GM23338 (cell line): Measurements from ENCODE around the gene CREB3L2. TPM values are rescaled to one million over a fixed set of nuclear protein-coding genes. Genes with fewer than 3 reads are reported as not detected.

ENCODE experiments used
- ATAC-seq: fragments of 200-7000 bp; cut with Tn5 transposase; 3 replicates; pipeline ENCODE4 v1.9.1; 2020
- DNase-seq: peaks from one replicate; pipeline ENCODE4 v3.0.0-alpha.2; 2015; ENCODE audit warnings: low spot score
- H2AFZ ChIP-seq: fragments of 200-600 bp; sonication (generic); 2 replicates; pipeline ENCODE4 v1.8.0; 2016; ENCODE audit warnings: antibody characterized with exemption, mild to moderate bottlenecking, moderate library complexity
- H3F3A ChIP-seq: fragments of 200-600 bp; sonication (generic); replicated peaks from 2 replicates; pipeline ENCODE4 v1.8.0; 2017; ENCODE audit warnings: antibody characterized with exemption, mixed run types, low read depth
- H3K27ac ChIP-seq: fragments of 200-600 bp; sonication (generic); 2 replicates; pipeline ENCODE4 v1.6.1; 2016; ENCODE audit warnings: low read depth
- H3K27me3 ChIP-seq: fragments of 200-600 bp; sonication (generic); 2 replicates; pipeline ENCODE4 v1.8.0; 2016; ENCODE audit warnings: mild to moderate bottlenecking, mixed run types, moderate library complexity; ENCODE audit not compliant: insufficient read depth
- H3K36me3 ChIP-seq: fragments of 200-600 bp; sonication (generic); 2 replicates; pipeline ENCODE4 v1.8.0; 2016; ENCODE audit warnings: mild to moderate bottlenecking; ENCODE audit not compliant: insufficient read depth
- H3K4me1 ChIP-seq: fragments of 200-600 bp; sonication (generic); 2 replicates; pipeline ENCODE4 v1.8.0; 2016; ENCODE audit warnings: mild to moderate bottlenecking, moderate library complexity; ENCODE audit not compliant: insufficient read depth
- H3K4me2 ChIP-seq: fragments of 200-600 bp; sonication (generic); 2 replicates; pipeline ENCODE4 v1.7.1; 2017; ENCODE audit warnings: mixed run types
- H3K4me3 ChIP-seq: fragments of 200-600 bp; sonication (generic); 2 replicates; pipeline ENCODE4 v1.6.1; 2016; ENCODE audit warnings: mixed run types
- H3K79me2 ChIP-seq: fragments of 200-600 bp; sonication (generic); replicated peaks from 2 replicates; pipeline ENCODE4 v1.8.0; 2017; ENCODE audit warnings: mild to moderate bottlenecking; ENCODE audit not compliant: insufficient read depth
- H3K9me2 ChIP-seq: fragments of 200-600 bp; sonication (generic); 2 replicates; pipeline ENCODE4 v1.8.0; 2017; ENCODE audit not compliant: insufficient read depth
- H4K20me1 ChIP-seq: fragments of 200-600 bp; sonication (generic); replicated peaks from 2 replicates; pipeline ENCODE4 v1.8.0; 2017; ENCODE audit warnings: mild to moderate bottlenecking; ENCODE audit not compliant: insufficient read depth
- H3K27ac Mint-ChIP-seq: 2 replicates; pipeline ENCODE4 v1.8.0; 2020; ENCODE audit warnings: inconsistent platforms, mild to moderate bottlenecking, moderate library complexity, mixed read lengths
- H3K27me3 Mint-ChIP-seq: 3 replicates; pipeline ENCODE4 v1.8.0; 2022; ENCODE audit warnings: low read depth, mild to moderate bottlenecking, moderate library complexity, mixed read lengths, inconsistent platforms; ENCODE audit not compliant: insufficient read depth, poor library complexity
- H3K36me3 Mint-ChIP-seq: 3 replicates; pipeline ENCODE4 v1.8.0; 2021; ENCODE audit warnings: low read depth, mild to moderate bottlenecking, inconsistent platforms, moderate library complexity, mixed read lengths
- H3K4me1 Mint-ChIP-seq: 3 replicates; pipeline ENCODE4 v1.8.0; 2020; ENCODE audit warnings: mild to moderate bottlenecking, inconsistent platforms, mixed read lengths
- H3K4me3 Mint-ChIP-seq: 3 replicates; pipeline ENCODE4 v1.8.0; 2021; ENCODE audit warnings: moderate library complexity, mild to moderate bottlenecking, inconsistent platforms, mixed read lengths
- H3K9me3 Mint-ChIP-seq: 3 replicates; pipeline ENCODE4 v1.8.0; 2020; ENCODE audit warnings: moderate library complexity, mild to moderate bottlenecking, inconsistent platforms, mixed read lengths
- CREB1 ChIP-seq: fragments of 250-450 bp; sonication (Bioruptor Pico); IDR thresholded peaks from 2 replicates; pipeline ENCODE4 v1.5.0; 2020; ENCODE audit warnings: low read depth, mild to moderate bottlenecking, moderate library complexity
- EZH2 ChIP-seq: fragments of 200-600 bp; sonication (generic); IDR thresholded peaks from one replicate; pipeline ENCODE4 v1.8.0; 2017; ENCODE audit warnings: antibody characterized with exemption, mild to moderate bottlenecking, low read depth; ENCODE audit not compliant: unreplicated experiment
- EZH2phosphoT487 ChIP-seq: fragments of 200-600 bp; sonication (generic); IDR thresholded peaks from one replicate; pipeline ENCODE4 v1.8.1; 2018; ENCODE audit warnings: antibody characterized with exemption; ENCODE audit not compliant: unreplicated experiment
- JUNB ChIP-seq: IDR thresholded peaks from one replicate; pipeline ENCODE4 v1.6.1; 2016; ENCODE audit warnings: antibody characterized with exemption; ENCODE audit not compliant: unreplicated experiment
- NANOG ChIP-seq: IDR thresholded peaks from 2 replicates; pipeline ENCODE4 v1.6.1; 2016; ENCODE audit warnings: antibody characterized with exemption, borderline replicate concordance
- POLR2AphosphoS5 ChIP-seq: IDR thresholded peaks from 2 replicates; pipeline ENCODE4 v1.6.1; 2016; ENCODE audit warnings: antibody characterized with exemption, low read depth
- STAT1 ChIP-seq: IDR thresholded peaks from one replicate; pipeline ENCODE4 v1.6.1; 2016; ENCODE audit warnings: antibody characterized with exemption; ENCODE audit not compliant: unreplicated experiment
- ZNF114 ChIP-seq: fragments of 250-450 bp; sonication (Bioruptor Pico); IDR thresholded peaks from 2 replicates; pipeline ENCODE4 v1.5.0; 2020; ENCODE audit warnings: mild to moderate bottlenecking, moderate library complexity
- ZNF331 ChIP-seq: fragments of 250-450 bp; sonication (Bioruptor Pico); IDR thresholded peaks from 2 replicates; pipeline ENCODE4 v1.5.0; 2020; ENCODE audit warnings: low read depth, mild to moderate bottlenecking, moderate library complexity
- polyA plus RNA-seq: library from polyadenylated mRNA; unstranded; fragments of >200 nt; fragmentation: Nextera tagmentation; extraction: Ambion mirVana; gene quantifications from 2 replicates; pipeline ENCODE4 v1.2.1, GENCODE V29; 2016
- total RNA-seq: library from RNA; depleted of rRNA; stranded (reverse); fragments of >200 nt; shearing (Covaris generic); gene quantifications from 2 replicates; pipeline ENCODE4 v1.2.3, GENCODE V29; 2014
- TF ChIP-seq, protein P1 (sequence below): fragments of 250-450 bp; sonication (Bioruptor Pico); IDR thresholded peaks from 2 replicates; pipeline ENCODE4 v1.5.0; 2020; ENCODE audit warnings: mild to moderate bottlenecking, moderate library complexity
- TF ChIP-seq, protein P2 (sequence below): IDR thresholded peaks from 2 replicates; pipeline ENCODE4 v1.6.1; 2016; ENCODE audit warnings: antibody characterized with exemption
- TF ChIP-seq, protein P3 (sequence below): IDR thresholded peaks from one replicate; pipeline ENCODE4 v1.6.1; 2018; ENCODE audit warnings: antibody characterized with exemption; ENCODE audit not compliant: unreplicated experiment
- TF ChIP-seq, protein P4 (sequence below), 2 experiments: fragments of 200-600 bp in 1 of 2; sonication (generic) in 1 of 2; conservative IDR thresholded peaks; 2 replicates each; pipeline versions ENCODE4 v1.5.1 to v1.6.1; 2016 to 2017; ENCODE audit warnings: antibody characterized with exemption in 2 of 2, low read depth in 2 of 2, mild to moderate bottlenecking in 2 of 2, moderate library complexity in 1 of 2

Gene CREB3L2
- total and polyA plus RNA-seq, 2 experiments from 2014 or later, result 14.5 to 27.1 TPM

DNA sequence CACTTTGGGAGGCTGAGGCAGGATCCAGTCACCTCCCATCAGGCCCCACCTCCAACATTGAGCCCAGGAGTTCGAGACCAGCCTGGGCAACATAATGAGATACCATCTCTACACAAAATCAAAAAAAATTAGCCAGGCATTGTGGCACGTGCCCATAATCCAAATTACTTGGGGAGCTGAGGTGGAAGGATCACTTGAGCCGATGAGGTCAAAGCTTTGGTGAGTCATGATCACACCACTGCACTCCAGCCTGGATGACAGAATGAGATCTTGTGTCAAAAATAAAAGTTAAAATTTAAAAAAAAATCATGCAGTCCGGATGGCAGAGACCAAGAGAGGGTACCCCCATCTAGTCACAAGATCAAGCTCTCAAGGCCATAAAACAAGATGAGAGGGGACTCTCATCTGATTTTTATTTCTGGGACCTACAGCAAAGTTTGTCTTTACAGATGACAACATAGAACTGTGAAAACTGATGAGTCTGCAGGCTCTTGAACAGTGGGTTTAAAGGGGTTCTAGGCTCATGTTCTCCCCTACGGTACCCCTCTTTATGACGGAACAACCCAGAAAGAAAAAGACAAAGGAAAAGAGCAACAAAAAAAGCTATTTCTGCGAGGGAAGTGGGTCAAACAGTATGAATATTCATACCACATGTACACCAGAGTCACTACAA, 28.9 kb upstream of the CREB3L2 start:
- no peaks in the 10 kb centered on the region for H3K27me3 ChIP-seq
- H3K4me1 ChIP-seq, result peaks cover 55% of the 10 kb centered on the region
- H3K27me3 Mint-ChIP-seq, result peaks cover 5% of the 10 kb centered on the region
- H3K36me3 ChIP-seq, result peaks cover 9% of the 10 kb centered on the region
- peaks cover 52% of the 10 kb centered on the region for H3K36me3 Mint-ChIP-seq
- no peak overlapping the region for H3K27ac ChIP-seq
- H2AFZ ChIP-seq, result no peak overlapping the region
- peaks cover 27% of the 10 kb centered on the region for H3K4me1 Mint-ChIP-seq
- H3K4me3 ChIP-seq, result no peak overlapping the region
- H3F3A ChIP-seq, result no peaks in the 10 kb centered on the region; the same call in 1 of the 2 replicates
- no peak overlapping the region for H3K4me3 Mint-ChIP-seq
- no peak for DNase-seq
- H3K9me3 Mint-ChIP-seq, result peaks cover 41% of the 10 kb centered on the region
- no peaks in the 10 kb centered on the region for H4K20me1 ChIP-seq
- no peak overlapping the region for H3K27ac Mint-ChIP-seq
- no peak overlapping the region for H3K4me2 ChIP-seq
- TF ChIP-seq ZNF114 (CRISPR knock-in tag) (no peak), POLR2AphosphoS5 (no peak), JUNB (no peak), NANOG (no peak), EZH2phosphoT487 (no peak), ZNF331 (CRISPR knock-in tag) (no peak), STAT1 (no peak), CREB1 (CRISPR knock-in tag) (no peak), EZH2 (no peak)
- TF ChIP-seq, protein P1, sequence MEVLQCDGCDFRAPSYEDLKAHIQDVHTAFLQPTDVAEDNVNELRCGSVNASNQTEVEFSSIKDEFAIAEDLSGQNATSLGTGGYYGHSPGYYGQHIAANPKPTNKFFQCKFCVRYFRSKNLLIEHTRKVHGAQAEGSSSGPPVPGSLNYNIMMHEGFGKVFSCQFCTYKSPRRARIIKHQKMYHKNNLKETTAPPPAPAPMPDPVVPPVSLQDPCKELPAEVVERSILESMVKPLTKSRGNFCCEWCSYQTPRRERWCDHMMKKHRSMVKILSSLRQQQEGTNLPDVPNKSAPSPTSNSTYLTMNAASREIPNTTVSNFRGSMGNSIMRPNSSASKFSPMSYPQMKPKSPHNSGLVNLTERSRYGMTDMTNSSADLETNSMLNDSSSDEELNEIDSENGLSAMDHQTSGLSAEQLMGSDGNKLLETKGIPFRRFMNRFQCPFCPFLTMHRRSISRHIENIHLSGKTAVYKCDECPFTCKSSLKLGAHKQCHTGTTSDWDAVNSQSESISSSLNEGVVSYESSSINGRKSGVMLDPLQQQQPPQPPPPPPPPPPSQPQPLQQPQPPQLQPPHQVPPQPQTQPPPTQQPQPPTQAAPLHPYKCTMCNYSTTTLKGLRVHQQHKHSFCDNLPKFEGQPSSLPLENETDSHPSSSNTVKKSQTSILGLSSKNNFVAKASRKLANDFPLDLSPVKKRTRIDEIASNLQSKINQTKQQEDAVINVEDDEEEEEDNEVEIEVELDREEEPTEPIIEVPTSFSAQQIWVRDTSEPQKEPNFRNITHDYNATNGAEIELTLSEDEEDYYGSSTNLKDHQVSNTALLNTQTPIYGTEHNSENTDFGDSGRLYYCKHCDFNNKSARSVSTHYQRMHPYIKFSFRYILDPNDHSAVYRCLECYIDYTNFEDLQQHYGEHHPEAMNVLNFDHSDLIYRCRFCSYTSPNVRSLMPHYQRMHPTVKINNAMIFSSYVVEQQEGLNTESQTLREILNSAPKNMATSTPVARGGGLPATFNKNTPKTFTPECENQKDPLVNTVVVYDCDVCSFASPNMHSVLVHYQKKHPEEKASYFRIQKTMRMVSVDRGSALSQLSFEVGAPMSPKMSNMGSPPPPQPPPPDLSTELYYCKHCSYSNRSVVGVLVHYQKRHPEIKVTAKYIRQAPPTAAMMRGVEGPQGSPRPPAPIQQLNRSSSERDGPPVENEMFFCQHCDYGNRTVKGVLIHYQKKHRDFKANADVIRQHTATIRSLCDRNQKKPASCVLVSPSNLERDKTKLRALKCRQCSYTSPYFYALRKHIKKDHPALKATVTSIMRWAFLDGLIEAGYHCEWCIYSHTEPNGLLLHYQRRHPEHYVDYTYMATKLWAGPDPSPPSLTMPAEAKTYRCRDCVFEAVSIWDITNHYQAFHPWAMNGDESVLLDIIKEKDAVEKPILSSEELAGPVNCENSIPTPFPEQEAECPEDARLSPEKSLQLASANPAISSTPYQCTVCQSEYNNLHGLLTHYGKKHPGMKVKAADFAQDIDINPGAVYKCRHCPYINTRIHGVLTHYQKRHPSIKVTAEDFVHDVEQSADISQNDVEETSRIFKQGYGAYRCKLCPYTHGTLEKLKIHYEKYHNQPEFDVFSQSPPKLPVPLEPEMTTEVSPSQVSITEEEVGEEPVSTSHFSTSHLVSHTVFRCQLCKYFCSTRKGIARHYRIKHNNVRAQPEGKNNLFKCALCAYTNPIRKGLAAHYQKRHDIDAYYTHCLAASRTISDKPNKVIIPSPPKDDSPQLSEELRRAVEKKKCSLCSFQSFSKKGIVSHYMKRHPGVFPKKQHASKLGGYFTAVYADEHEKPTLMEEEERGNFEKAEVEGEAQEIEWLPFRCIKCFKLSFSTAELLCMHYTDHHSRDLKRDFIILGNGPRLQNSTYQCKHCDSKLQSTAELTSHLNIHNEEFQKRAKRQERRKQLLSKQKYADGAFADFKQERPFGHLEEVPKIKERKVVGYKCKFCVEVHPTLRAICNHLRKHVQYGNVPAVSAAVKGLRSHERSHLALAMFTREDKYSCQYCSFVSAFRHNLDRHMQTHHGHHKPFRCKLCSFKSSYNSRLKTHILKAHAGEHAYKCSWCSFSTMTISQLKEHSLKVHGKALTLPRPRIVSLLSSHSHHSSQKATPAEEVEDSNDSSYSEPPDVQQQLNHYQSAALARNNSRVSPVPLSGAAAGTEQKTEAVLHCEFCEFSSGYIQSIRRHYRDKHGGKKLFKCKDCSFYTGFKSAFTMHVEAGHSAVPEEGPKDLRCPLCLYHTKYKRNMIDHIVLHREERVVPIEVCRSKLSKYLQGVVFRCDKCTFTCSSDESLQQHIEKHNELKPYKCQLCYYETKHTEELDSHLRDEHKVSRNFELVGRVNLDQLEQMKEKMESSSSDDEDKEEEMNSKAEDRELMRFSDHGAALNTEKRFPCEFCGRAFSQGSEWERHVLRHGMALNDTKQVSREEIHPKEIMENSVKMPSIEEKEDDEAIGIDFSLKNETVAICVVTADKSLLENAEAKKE, result no peak
- TF ChIP-seq, protein P2, sequence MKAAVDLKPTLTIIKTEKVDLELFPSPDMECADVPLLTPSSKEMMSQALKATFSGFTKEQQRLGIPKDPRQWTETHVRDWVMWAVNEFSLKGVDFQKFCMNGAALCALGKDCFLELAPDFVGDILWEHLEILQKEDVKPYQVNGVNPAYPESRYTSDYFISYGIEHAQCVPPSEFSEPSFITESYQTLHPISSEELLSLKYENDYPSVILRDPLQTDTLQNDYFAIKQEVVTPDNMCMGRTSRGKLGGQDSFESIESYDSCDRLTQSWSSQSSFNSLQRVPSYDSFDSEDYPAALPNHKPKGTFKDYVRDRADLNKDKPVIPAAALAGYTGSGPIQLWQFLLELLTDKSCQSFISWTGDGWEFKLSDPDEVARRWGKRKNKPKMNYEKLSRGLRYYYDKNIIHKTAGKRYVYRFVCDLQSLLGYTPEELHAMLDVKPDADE, result no peak
- TF ChIP-seq, protein P3, sequence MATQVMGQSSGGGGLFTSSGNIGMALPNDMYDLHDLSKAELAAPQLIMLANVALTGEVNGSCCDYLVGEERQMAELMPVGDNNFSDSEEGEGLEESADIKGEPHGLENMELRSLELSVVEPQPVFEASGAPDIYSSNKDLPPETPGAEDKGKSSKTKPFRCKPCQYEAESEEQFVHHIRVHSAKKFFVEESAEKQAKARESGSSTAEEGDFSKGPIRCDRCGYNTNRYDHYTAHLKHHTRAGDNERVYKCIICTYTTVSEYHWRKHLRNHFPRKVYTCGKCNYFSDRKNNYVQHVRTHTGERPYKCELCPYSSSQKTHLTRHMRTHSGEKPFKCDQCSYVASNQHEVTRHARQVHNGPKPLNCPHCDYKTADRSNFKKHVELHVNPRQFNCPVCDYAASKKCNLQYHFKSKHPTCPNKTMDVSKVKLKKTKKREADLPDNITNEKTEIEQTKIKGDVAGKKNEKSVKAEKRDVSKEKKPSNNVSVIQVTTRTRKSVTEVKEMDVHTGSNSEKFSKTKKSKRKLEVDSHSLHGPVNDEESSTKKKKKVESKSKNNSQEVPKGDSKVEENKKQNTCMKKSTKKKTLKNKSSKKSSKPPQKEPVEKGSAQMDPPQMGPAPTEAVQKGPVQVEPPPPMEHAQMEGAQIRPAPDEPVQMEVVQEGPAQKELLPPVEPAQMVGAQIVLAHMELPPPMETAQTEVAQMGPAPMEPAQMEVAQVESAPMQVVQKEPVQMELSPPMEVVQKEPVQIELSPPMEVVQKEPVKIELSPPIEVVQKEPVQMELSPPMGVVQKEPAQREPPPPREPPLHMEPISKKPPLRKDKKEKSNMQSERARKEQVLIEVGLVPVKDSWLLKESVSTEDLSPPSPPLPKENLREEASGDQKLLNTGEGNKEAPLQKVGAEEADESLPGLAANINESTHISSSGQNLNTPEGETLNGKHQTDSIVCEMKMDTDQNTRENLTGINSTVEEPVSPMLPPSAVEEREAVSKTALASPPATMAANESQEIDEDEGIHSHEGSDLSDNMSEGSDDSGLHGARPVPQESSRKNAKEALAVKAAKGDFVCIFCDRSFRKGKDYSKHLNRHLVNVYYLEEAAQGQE, result no peak
- TF ChIP-seq, protein P4, sequence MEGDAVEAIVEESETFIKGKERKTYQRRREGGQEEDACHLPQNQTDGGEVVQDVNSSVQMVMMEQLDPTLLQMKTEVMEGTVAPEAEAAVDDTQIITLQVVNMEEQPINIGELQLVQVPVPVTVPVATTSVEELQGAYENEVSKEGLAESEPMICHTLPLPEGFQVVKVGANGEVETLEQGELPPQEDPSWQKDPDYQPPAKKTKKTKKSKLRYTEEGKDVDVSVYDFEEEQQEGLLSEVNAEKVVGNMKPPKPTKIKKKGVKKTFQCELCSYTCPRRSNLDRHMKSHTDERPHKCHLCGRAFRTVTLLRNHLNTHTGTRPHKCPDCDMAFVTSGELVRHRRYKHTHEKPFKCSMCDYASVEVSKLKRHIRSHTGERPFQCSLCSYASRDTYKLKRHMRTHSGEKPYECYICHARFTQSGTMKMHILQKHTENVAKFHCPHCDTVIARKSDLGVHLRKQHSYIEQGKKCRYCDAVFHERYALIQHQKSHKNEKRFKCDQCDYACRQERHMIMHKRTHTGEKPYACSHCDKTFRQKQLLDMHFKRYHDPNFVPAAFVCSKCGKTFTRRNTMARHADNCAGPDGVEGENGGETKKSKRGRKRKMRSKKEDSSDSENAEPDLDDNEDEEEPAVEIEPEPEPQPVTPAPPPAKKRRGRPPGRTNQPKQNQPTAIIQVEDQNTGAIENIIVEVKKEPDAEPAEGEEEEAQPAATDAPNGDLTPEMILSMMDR (conservative IDR thresholded peaks at IDR 0.05; ENCODE audit: low read depth in 2 of 2), result no peak
- H3K9me2 ChIP-seq, result 0 out of 2 replicates have a peak, but pooled peaks cover 4% of the 10 kb centered on the region
- H3K79me2 ChIP-seq, result no peaks in the 10 kb centered on the region
- no peak for ATAC-seq
